HL-60/S4 treated with phorbol 12-myristate 13-acetate at 8.2 ng/mL for 4 days and 3 days (cell line): ENCODE results near the gene KASH5.
"Not testable (repeated sequence)": the region's sequence is repeated elsewhere in the genome, so short reads cannot be mapped to it uniquely, and the experiment has no call there.

Experiments used
- in situ Hi-C: fragments of 300-500 bp; cut with MboI; formaldehyde crosslinking; loops from 2 replicates; pipeline ENCODE4 v1.15.0; 2022; ENCODE audit warnings: low sequenced_read_pairs

The KASH5 gene

GRCh38 chr19:49453013-49453756 lies 65.1 kb downstream of the KASH5 start, which contains the start of gene ALDH16A1:
TSS of gene ALDH16A1 (plus strand) at chr19:49453225. CDS start at chr19:49453332, 107 bp downstream.
- in situ Hi-C loops, result no loop called here

- in situ Hi-C loops, result no loop called here
Observed at GRCh38 chr19:49453757-49454240, 65.8 kb downstream of the KASH5 start.

GRCh38 chr19:49455773-49456172 lies 67.7 kb downstream of the KASH5 start:
- in situ Hi-C loops, result no loop called here

- in situ Hi-C loops, result no loop called here
Observed at GRCh38 chr19:49456326-49456725, 68.3 kb downstream of the KASH5 start.

GRCh38 chr19:49458567-49458903 lies 70.5 kb downstream of the KASH5 start:
- in situ Hi-C loops, result no loop called here

GRCh38 chr19:49459388-49459787 lies 71.3 kb downstream of the KASH5 start:
- in situ Hi-C loops, result no loop called here

- in situ Hi-C loops, result not testable (repeated sequence)
Observed at GRCh38 chr19:49461130-49461529, 73.1 kb downstream of the KASH5 start.

GRCh38 chr19:49461656-49462055 lies 73.6 kb downstream of the KASH5 start:
- in situ Hi-C loops, result no loop called here

- in situ Hi-C loops, result no loop called here
Observed at GRCh38 chr19:49462492-49462891, 74.4 kb downstream of the KASH5 start.

- in situ Hi-C loops, result no loop called here
Observed at GRCh38 chr19:49463960-49464740, 76.1 kb downstream of the KASH5 start.

- in situ Hi-C loops, result no loop called here
Observed at GRCh38 chr19:49465371-49465770, 77.3 kb downstream of the KASH5 start.
